Activated naive CD8-positive, alpha-beta T cell (primary cell): ENCODE results near the gene TMEM187.

ENCODE experiments used
- H3K27ac Mint-ChIP-seq: one replicate; pipeline ENCODE4 v1.8.0; 2021; ENCODE audit warnings: mixed read lengths
- H3K27me3 Mint-ChIP-seq: one replicate; pipeline ENCODE4 v1.8.0; 2021; ENCODE audit warnings: mixed read lengths
- H3K36me3 Mint-ChIP-seq: one replicate; pipeline ENCODE4 v1.8.0; 2021; ENCODE audit warnings: mixed read lengths
- H3K4me1 Mint-ChIP-seq: one replicate; pipeline ENCODE4 v1.8.0; 2021; ENCODE audit warnings: low read depth, mixed read lengths
- H3K4me3 Mint-ChIP-seq: one replicate; pipeline ENCODE4 v1.8.0; 2021; ENCODE audit warnings: mild to moderate bottlenecking, mixed read lengths
- H3K9me3 Mint-ChIP-seq: one replicate; pipeline ENCODE4 v1.8.0; 2021; ENCODE audit warnings: low read depth, mixed read lengths

The TMEM187 gene

GRCh38 chrX:154032653-154033052, 60.1 kb downstream of the TMEM187 start:
- Mint-ChIP-seq H3K4me1 (peaks cover 12% of the 10 kb centered on the region), H3K4me3 (no peak overlapping the region), H3K36me3 (no peaks in the 10 kb centered on the region), H3K27ac (no peak overlapping the region), H3K9me3 (no peaks in the 10 kb centered on the region), H3K27me3 (no peaks in the 10 kb centered on the region)
